ENCODE results near the gene UBALD1. TPM values are rescaled to one million over a fixed set of nuclear protein-coding genes. Genes with fewer than 3 reads are reported as not detected.

UBALD1 gene
- total and polyA plus RNA-seq, 2 donors (not counting 1 experiment from before 2014, with no cell fraction given), result 2.2 to 3.6 TPM

GRCh38 chr16:4572715-4573114 is 42.0 kb downstream of the UBALD1 start:
- H3K9me3 ChIP-seq (ENCODE audit: control insufficient read depth, insufficient read depth, low read depth, low read length), result no peaks in the 10 kb centered on the region
- no peaks in the 10 kb centered on the region for H3K36me3 ChIP-seq (ENCODE audit: control insufficient read depth, insufficient read depth, low read length)
- H3K4me3 ChIP-seq (replicated peaks in 1 of 4; ENCODE audit: control extremely low read depth in 1 of 4, insufficient read depth in 1 of 4, low read depth in 3 of 4, low read length in 4 of 4), result no peak overlapping the region
- no peaks in the 10 kb centered on the region for H4K20me1 ChIP-seq (ENCODE audit: control insufficient read depth, extremely low read depth, insufficient read depth, low read length)
- no peak overlapping the region for H2AFZ ChIP-seq (ENCODE audit: low read length)
- H3K79me2 ChIP-seq (ENCODE audit: control insufficient read depth, insufficient read depth, low read length), result no peaks in the 10 kb centered on the region
- no peak overlapping the region for H3K4me2 ChIP-seq (ENCODE audit: extremely low read depth, insufficient read depth, low read length)
- DNase-seq (ENCODE audit: low read depth in 2 of 2), result peak in 1 of 2 donors; percentile 69
- H3K9ac ChIP-seq (ENCODE audit: insufficient read depth, low read length), result no peak overlapping the region
- no peaks in the 10 kb centered on the region for H3K4me1 ChIP-seq (ENCODE audit: control insufficient read depth, extremely low read depth, insufficient read depth, low read length)
- TF ChIP-seq EZH2 (IDR thresholded peaks at IDR 0.05; ENCODE audit: low read length, missing control alignments), result no peak
- TF ChIP-seq, protein P1, sequence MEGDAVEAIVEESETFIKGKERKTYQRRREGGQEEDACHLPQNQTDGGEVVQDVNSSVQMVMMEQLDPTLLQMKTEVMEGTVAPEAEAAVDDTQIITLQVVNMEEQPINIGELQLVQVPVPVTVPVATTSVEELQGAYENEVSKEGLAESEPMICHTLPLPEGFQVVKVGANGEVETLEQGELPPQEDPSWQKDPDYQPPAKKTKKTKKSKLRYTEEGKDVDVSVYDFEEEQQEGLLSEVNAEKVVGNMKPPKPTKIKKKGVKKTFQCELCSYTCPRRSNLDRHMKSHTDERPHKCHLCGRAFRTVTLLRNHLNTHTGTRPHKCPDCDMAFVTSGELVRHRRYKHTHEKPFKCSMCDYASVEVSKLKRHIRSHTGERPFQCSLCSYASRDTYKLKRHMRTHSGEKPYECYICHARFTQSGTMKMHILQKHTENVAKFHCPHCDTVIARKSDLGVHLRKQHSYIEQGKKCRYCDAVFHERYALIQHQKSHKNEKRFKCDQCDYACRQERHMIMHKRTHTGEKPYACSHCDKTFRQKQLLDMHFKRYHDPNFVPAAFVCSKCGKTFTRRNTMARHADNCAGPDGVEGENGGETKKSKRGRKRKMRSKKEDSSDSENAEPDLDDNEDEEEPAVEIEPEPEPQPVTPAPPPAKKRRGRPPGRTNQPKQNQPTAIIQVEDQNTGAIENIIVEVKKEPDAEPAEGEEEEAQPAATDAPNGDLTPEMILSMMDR (conservative IDR thresholded peaks at IDR 0.05 in 1 of 2, IDR thresholded peaks at IDR 0.05 in 1 of 2; ENCODE audit: low read depth in 1 of 2, low read length in 2 of 2), result no peak
- H3K27me3 ChIP-seq (ENCODE audit: control insufficient read depth, insufficient read depth, low read length), result no peaks in the 10 kb centered on the region
- no peak overlapping the region for H3K27ac ChIP-seq (ENCODE audit: insufficient read depth, low read length)

- no peaks in the 10 kb centered on the region for H3K36me3 ChIP-seq (ENCODE audit: control insufficient read depth, insufficient read depth, low read length)
- TF ChIP-seq EZH2 (IDR thresholded peaks at IDR 0.05; ENCODE audit: low read length, missing control alignments), result no peak
- TF ChIP-seq, protein P1 (conservative IDR thresholded peaks at IDR 0.05 in 1 of 2, IDR thresholded peaks at IDR 0.05 in 1 of 2; ENCODE audit: low read depth in 1 of 2, low read length in 2 of 2), result no peak
- H3K9me3 ChIP-seq (ENCODE audit: control insufficient read depth, insufficient read depth, low read depth, low read length), result no peaks in the 10 kb centered on the region
- no peaks in the 10 kb centered on the region for H4K20me1 ChIP-seq (ENCODE audit: control insufficient read depth, extremely low read depth, insufficient read depth, low read length)
- no peak overlapping the region for H3K9ac ChIP-seq (ENCODE audit: insufficient read depth, low read length)
- no peak overlapping the region for H3K4me3 ChIP-seq (replicated peaks in 1 of 4; ENCODE audit: control extremely low read depth in 1 of 4, insufficient read depth in 1 of 4, low read depth in 3 of 4, low read length in 4 of 4)
- no peak for DNase-seq (ENCODE audit: low read depth in 2 of 2)
- no peak overlapping the region for H3K27ac ChIP-seq (ENCODE audit: insufficient read depth, low read length)
- no peaks in the 10 kb centered on the region for H3K4me1 ChIP-seq (ENCODE audit: control insufficient read depth, extremely low read depth, insufficient read depth, low read length)
- no peak overlapping the region for H2AFZ ChIP-seq (ENCODE audit: low read length)
- no peaks in the 10 kb centered on the region for H3K79me2 ChIP-seq (ENCODE audit: control insufficient read depth, insufficient read depth, low read length)
- H3K27me3 ChIP-seq (ENCODE audit: control insufficient read depth, insufficient read depth, low read length), result no peaks in the 10 kb centered on the region
- no peak overlapping the region for H3K4me2 ChIP-seq (ENCODE audit: extremely low read depth, insufficient read depth, low read length)
Observed at GRCh38 chr16:4570688-4571321, 43.9 kb downstream of the UBALD1 start.

- no peaks in the 10 kb centered on the region for H3K9me3 ChIP-seq (ENCODE audit: control insufficient read depth, insufficient read depth, low read depth, low read length)
- TF ChIP-seq EZH2 (IDR thresholded peaks at IDR 0.05; ENCODE audit: low read length, missing control alignments), result no peak
- TF ChIP-seq, protein P1 (conservative IDR thresholded peaks at IDR 0.05 in 1 of 2, IDR thresholded peaks at IDR 0.05 in 1 of 2; ENCODE audit: low read depth in 1 of 2, low read length in 2 of 2), result no peak
- no peak overlapping the region for H3K27ac ChIP-seq (ENCODE audit: insufficient read depth, low read length)
Observed at GRCh38 chr16:4570086-4570485, 44.6 kb downstream of the UBALD1 start.

More at GRCh38 chr16:4570086-4570485, 44.6 kb downstream of the UBALD1 start:
- Histone ChIP-seq H3K4me3 (replicated peaks in 1 of 4; ENCODE audit: control extremely low read depth in 1 of 4, insufficient read depth in 1 of 4, low read depth in 3 of 4, low read length in 4 of 4) (no peak overlapping the region), H3K4me1 (ENCODE audit: control insufficient read depth, extremely low read depth, insufficient read depth, low read length) (no peaks in the 10 kb centered on the region), H3K36me3 (ENCODE audit: control insufficient read depth, insufficient read depth, low read length) (no peaks in the 10 kb centered on the region), H3K9ac (ENCODE audit: insufficient read depth, low read length) (no peak overlapping the region), H4K20me1 (ENCODE audit: control insufficient read depth, extremely low read depth, insufficient read depth, low read length) (no peaks in the 10 kb centered on the region), H2AFZ (ENCODE audit: low read length) (no peak overlapping the region), H3K4me2 (ENCODE audit: extremely low read depth, insufficient read depth, low read length) (no peak overlapping the region), H3K79me2 (ENCODE audit: control insufficient read depth, insufficient read depth, low read length) (no peaks in the 10 kb centered on the region), H3K27me3 (ENCODE audit: control insufficient read depth, insufficient read depth, low read length) (no peaks in the 10 kb centered on the region)
- DNase-seq (ENCODE audit: low read depth in 2 of 2), result no peak

Data from fibroblast of lung (primary cell).